SK-N-SH treated with all-trans-retinoic acid at 6 μM for 48 hours (cell line): ENCODE results near the gene GHRL.

Experiments used
- ATAC-seq: fragments of 200-7000 bp; cut with Tn5 transposase; 3 replicates; pipeline ENCODE4 v1.9.1; 2020; ENCODE audit warnings: mild to moderate bottlenecking, moderate library complexity
- ARNTL ChIP-seq: fragments of 450-650 bp; formaldehyde crosslinking; IDR thresholded peaks from 2 replicates; pipeline ENCODE4 v1.5.0; 2020; ENCODE audit warnings: low read depth, mild to moderate bottlenecking, moderate library complexity, borderline replicate concordance
- BACH2 ChIP-seq: fragments of 250-450 bp; sonication (Bioruptor Pico); IDR thresholded peaks from 2 replicates; pipeline ENCODE4 v1.9.0; 2021; ENCODE audit warnings: mild to moderate bottlenecking, borderline replicate concordance
- CREB5 ChIP-seq: fragments of 250-450 bp; sonication (Bioruptor Pico); IDR thresholded peaks from 2 replicates; pipeline ENCODE4 v1.5.1; 2020; ENCODE audit warnings: low read depth, mild to moderate bottlenecking, moderate library complexity
- ESRRG ChIP-seq: fragments of 250-450 bp; sonication (Bioruptor Pico); IDR thresholded peaks from 2 replicates; pipeline ENCODE4 v1.6.1; 2021; ENCODE audit warnings: mild to moderate bottlenecking
- GLIS3 ChIP-seq: fragments of 250-450 bp; sonication (Bioruptor Pico); IDR thresholded peaks from 2 replicates; pipeline ENCODE4 v1.5.0; 2020; ENCODE audit warnings: mild to moderate bottlenecking, moderate library complexity
- ISL1 ChIP-seq: fragments of 250-450 bp; sonication (Bioruptor Pico); IDR thresholded peaks from 2 replicates; pipeline ENCODE4 v2.1.2; 2022; ENCODE audit warnings: mild to moderate bottlenecking, moderate library complexity
- OSR1 ChIP-seq: fragments of 250-450 bp; sonication (Bioruptor Pico); IDR thresholded peaks from 2 replicates; pipeline ENCODE4 v1.8.0; 2022; ENCODE audit warnings: moderate library complexity, mild to moderate bottlenecking, inconsistent platforms
- PATZ1 ChIP-seq: fragments of 250-450 bp; sonication (Bioruptor Pico); IDR thresholded peaks from 2 replicates; pipeline ENCODE4 v1.8.0; 2020; ENCODE audit warnings: mild to moderate bottlenecking, moderate library complexity, borderline replicate concordance
- PPARA ChIP-seq: fragments of 250-450 bp; sonication (Bioruptor Pico); IDR thresholded peaks from 2 replicates; pipeline ENCODE4 v1.5.0; 2020; ENCODE audit warnings: mild to moderate bottlenecking, borderline replicate concordance
- SNAI2 ChIP-seq: fragments of 250-450 bp; sonication (Bioruptor Pico); IDR thresholded peaks from 2 replicates; pipeline ENCODE4 v1.5.0; 2020; ENCODE audit warnings: mild to moderate bottlenecking, moderate library complexity
- TCF4 ChIP-seq: fragments of 250-450 bp; sonication (Bioruptor Pico); IDR thresholded peaks from 2 replicates; pipeline ENCODE4 v1.8.0; 2021; ENCODE audit warnings: mild to moderate bottlenecking, moderate library complexity, borderline replicate concordance
- TOX ChIP-seq: fragments of 250-450 bp; sonication (Bioruptor Pico); IDR thresholded peaks from 2 replicates; pipeline ENCODE4 v1.8.0; 2021; ENCODE audit warnings: mild to moderate bottlenecking, moderate library complexity, borderline replicate concordance
- ZC3H10 ChIP-seq: fragments of 250-450 bp; sonication (Bioruptor Pico); IDR thresholded peaks from 2 replicates; pipeline ENCODE4 v1.5.1; 2021; ENCODE audit warnings: mild to moderate bottlenecking, moderate library complexity
- ZFP3 ChIP-seq: fragments of 250-450 bp; sonication (Bioruptor Pico); IDR thresholded peaks from 2 replicates; pipeline ENCODE4 v1.5.0; 2020; ENCODE audit warnings: mild to moderate bottlenecking, moderate library complexity
- ZFP30 ChIP-seq: fragments of 450-650 bp; formaldehyde crosslinking; IDR thresholded peaks from 2 replicates; pipeline ENCODE4 v1.5.0; 2022; ENCODE audit warnings: mild to moderate bottlenecking, moderate library complexity
- ZNF565 ChIP-seq: fragments of 450-650 bp; formaldehyde crosslinking; conservative IDR thresholded peaks from 2 replicates; pipeline ENCODE4 v1.5.0; 2020; ENCODE audit warnings: low read depth, mild to moderate bottlenecking, moderate library complexity
- ZNF70 ChIP-seq: fragments of 450-650 bp; formaldehyde crosslinking; IDR thresholded peaks from 2 replicates; pipeline ENCODE4 v1.5.0; 2020; ENCODE audit warnings: mild to moderate bottlenecking, moderate library complexity
- ZNF8 ChIP-seq: fragments of 450-650 bp; formaldehyde crosslinking; IDR thresholded peaks from 2 replicates; pipeline ENCODE4 v1.5.0; 2020; ENCODE audit warnings: mild to moderate bottlenecking, moderate library complexity
- TF ChIP-seq, protein P1 (sequence below): fragments of 250-450 bp; sonication (Bioruptor Pico); IDR thresholded peaks from 2 replicates; pipeline ENCODE4 v1.5.0; 2020; ENCODE audit warnings: mild to moderate bottlenecking, moderate library complexity
- TF ChIP-seq, protein P2 (sequence below): fragments of 250-450 bp; sonication (Bioruptor Pico); IDR thresholded peaks from 2 replicates; pipeline ENCODE4 v1.5.1; 2021; ENCODE audit warnings: mild to moderate bottlenecking, moderate library complexity
- TF ChIP-seq, protein P3 (sequence below): fragments of 250-450 bp; sonication (Bioruptor Pico); IDR thresholded peaks from 2 replicates; pipeline ENCODE4 v1.8.0; 2021; ENCODE audit warnings: low read depth, mild to moderate bottlenecking, moderate library complexity, borderline replicate concordance

Gene GHRL

DNA sequence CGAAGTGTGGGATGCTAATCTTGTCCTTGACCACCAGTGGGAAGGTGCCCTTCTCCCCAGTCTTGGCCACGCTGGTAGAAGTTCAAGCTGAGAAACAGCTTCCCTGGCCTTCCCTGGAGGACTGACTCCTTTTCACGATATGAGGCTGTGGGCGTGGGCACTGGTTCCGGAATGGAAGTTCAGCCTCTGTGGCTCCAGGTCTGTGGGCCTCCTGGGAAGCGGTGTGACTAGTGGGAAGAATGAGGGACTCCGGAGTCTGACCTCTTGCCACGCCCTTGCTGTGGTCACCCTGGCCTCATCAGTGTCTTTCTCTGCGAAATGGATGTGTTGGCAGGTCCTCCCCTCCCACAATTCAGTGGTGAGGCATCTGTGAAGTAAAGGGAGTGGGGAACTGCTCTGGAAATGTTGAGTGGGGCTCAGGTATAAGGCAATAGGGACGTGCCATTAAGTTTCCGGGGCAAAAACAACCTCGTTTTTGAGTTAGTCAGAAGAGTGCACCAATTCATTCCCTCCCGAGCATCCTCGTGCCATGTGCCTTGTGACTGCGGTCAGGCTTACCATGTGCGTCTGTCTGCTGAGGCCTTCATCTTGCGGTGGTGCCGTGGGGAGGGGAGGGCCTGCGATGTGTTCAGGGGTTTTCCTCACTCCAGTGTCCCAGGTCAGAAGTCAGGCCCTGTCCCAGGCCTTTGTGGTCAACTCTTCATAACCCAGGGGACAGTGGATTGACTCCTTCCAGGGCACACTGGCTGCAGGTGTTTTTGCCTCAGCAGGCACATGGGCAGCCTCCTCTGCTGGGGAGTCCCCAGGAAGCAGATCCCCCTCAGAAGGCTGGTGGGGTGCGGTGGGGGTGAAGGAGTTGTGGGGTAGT, 40.0 kb upstream of the GHRL start:
- no peak for ATAC-seq
- TF ChIP-seq SNAI2 (CRISPR knock-in tag) (no peak), CREB5 (CRISPR knock-in tag) (no peak), ZFP3 (CRISPR knock-in tag) (no peak), ZNF70 (CRISPR knock-in tag) (no peak), TCF4 (CRISPR knock-in tag) (no peak), GLIS3 (CRISPR knock-in tag) (no peak), ZFP30 (CRISPR knock-in tag) (no peak), OSR1 (CRISPR knock-in tag) (no peak), ESRRG (no peak), TOX (CRISPR knock-in tag) (no peak), PATZ1 (CRISPR knock-in tag) (no peak), ISL1 (CRISPR knock-in tag) (no peak)

DNA sequence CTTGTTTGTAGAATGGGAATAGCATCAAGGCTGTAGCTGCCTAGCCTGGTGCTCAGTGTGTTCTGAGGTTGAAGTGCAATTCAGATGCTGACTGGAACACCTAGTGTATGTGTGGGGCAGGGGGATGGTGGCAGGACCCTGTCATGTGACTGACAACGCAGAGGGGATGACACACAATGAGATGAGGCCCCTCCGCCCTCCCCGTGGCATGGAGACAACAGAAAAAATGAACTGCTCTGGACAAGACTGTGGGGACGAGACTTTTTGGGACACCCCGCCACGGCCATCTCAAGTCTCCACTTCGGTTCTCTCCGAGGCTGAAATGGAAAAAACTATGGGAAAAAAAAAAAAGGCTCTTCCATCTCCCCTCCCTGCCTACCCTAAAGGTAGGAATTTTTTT, 38.6 kb upstream of the GHRL start:
- TF ChIP-seq ZNF565 (CRISPR knock-in tag) (no peak), CREB5 (CRISPR knock-in tag) (no peak), ZNF8 (no peak)
- TF ChIP-seq, all 23 proteins: peak for 0
- ATAC-seq: no peak

DNA sequence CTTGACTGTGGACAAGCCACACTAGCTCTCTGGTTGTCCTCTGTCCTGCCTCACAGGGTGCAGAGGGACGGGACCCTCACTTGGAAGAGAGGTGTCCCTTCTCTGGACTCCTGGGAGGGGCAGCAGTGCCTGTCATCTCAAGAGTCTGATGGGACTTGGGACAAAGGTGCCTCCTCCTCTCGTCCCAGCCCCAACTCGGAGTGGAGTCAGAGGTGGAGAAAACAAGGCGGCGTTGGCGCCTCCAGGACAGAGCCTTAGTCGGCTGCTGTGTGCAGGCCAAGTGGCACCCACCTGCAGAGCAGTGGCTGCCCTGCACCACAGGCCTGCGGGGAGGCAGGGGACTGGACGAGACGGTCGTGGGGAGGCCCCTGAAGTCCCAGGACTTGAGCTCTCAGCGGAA, 37.6 kb upstream of the GHRL start:
- no peak for ATAC-seq
- no peak for TF ChIP-seq ZNF565 (CRISPR knock-in tag)
- TF ChIP-seq TCF4 (CRISPR knock-in tag): no peak
- TF ChIP-seq ZFP30 (CRISPR knock-in tag): no peak
- no peak for TF ChIP-seq ZC3H10 (CRISPR knock-in tag)
- TF ChIP-seq, protein P1, sequence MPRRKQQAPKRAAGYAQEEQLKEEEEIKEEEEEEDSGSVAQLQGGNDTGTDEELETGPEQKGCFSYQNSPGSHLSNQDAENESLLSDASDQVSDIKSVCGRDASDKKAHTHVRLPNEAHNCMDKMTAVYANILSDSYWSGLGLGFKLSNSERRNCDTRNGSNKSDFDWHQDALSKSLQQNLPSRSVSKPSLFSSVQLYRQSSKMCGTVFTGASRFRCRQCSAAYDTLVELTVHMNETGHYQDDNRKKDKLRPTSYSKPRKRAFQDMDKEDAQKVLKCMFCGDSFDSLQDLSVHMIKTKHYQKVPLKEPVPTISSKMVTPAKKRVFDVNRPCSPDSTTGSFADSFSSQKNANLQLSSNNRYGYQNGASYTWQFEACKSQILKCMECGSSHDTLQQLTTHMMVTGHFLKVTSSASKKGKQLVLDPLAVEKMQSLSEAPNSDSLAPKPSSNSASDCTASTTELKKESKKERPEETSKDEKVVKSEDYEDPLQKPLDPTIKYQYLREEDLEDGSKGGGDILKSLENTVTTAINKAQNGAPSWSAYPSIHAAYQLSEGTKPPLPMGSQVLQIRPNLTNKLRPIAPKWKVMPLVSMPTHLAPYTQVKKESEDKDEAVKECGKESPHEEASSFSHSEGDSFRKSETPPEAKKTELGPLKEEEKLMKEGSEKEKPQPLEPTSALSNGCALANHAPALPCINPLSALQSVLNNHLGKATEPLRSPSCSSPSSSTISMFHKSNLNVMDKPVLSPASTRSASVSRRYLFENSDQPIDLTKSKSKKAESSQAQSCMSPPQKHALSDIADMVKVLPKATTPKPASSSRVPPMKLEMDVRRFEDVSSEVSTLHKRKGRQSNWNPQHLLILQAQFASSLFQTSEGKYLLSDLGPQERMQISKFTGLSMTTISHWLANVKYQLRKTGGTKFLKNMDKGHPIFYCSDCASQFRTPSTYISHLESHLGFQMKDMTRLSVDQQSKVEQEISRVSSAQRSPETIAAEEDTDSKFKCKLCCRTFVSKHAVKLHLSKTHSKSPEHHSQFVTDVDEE (CRISPR knock-in tag): no peak
- TF ChIP-seq ARNTL (CRISPR knock-in tag): no peak
- TF ChIP-seq ZNF70 (CRISPR knock-in tag): no peak
- no peak for TF ChIP-seq BACH2 (CRISPR knock-in tag)
- TF ChIP-seq PATZ1 (CRISPR knock-in tag): no peak
- no peak for TF ChIP-seq SNAI2 (CRISPR knock-in tag)
- TF ChIP-seq, protein P2, sequence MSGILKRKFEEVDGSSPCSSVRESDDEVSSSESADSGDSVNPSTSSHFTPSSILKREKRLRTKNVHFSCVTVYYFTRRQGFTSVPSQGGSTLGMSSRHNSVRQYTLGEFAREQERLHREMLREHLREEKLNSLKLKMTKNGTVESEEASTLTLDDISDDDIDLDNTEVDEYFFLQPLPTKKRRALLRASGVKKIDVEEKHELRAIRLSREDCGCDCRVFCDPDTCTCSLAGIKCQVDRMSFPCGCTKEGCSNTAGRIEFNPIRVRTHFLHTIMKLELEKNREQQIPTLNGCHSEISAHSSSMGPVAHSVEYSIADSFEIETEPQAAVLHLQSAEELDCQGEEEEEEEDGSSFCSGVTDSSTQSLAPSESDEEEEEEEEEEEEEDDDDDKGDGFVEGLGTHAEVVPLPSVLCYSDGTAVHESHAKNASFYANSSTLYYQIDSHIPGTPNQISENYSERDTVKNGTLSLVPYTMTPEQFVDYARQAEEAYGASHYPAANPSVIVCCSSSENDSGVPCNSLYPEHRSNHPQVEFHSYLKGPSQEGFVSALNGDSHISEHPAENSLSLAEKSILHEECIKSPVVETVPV (CRISPR knock-in tag): no peak
- no peak for TF ChIP-seq PPARA (CRISPR knock-in tag)
- no peak for TF ChIP-seq GLIS3 (CRISPR knock-in tag)
- TF ChIP-seq TOX (CRISPR knock-in tag): no peak
- TF ChIP-seq, protein P3, sequence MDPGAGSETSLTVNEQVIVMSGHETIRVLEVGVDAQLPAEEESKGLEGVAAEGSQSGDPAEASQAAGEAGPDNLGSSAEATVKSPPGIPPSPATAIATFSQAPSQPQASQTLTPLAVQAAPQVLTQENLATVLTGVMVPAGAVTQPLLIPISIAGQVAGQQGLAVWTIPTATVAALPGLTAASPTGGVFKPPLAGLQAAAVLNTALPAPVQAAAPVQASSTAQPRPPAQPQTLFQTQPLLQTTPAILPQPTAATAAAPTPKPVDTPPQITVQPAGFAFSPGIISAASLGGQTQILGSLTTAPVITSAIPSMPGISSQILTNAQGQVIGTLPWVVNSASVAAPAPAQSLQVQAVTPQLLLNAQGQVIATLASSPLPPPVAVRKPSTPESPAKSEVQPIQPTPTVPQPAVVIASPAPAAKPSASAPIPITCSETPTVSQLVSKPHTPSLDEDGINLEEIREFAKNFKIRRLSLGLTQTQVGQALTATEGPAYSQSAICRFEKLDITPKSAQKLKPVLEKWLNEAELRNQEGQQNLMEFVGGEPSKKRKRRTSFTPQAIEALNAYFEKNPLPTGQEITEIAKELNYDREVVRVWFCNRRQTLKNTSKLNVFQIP (CRISPR knock-in tag): no peak
- TF ChIP-seq, all 23 proteins: peak for 0
